Measurements from ENCODE around the gene PCBP3. TPM values are rescaled to one million over a fixed set of nuclear protein-coding genes. Genes with fewer than 3 reads are reported as not detected.

Gene PCBP3
- polyA plus RNA-seq, 1 donor (not counting 4 experiments of a cell fraction or from before 2014, with no cell fraction given) = 0.25 TPM

DNA sequence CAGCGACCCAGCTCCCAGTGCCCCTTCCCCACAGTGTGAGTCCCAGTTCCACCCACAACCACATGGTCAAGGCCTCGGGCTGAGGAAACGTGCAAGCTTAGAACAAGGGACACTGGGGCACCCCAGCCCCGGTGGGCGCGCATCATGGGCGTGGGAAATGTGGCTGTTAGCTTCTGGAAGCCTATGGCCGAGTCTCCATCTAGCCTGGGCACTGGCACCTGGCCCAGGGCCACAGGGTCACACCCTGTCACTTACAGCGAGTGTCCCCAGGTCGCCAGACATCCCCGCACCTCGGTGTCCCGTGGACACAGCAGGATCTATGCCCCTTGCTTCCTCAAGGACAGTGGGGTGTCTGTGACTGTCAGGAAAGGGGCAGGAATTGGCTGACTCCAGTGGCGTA, 301.1 kb downstream of the PCBP3 start:
- Histone ChIP-seq H3K9me1 (ENCODE audit: control insufficient read depth, extremely low read depth, insufficient read depth, low read length) (no peaks in the 10 kb centered on the region), H4K20me1 (ENCODE audit: control insufficient read depth, extremely low read depth, insufficient read depth, low read length) (no peaks in the 10 kb centered on the region), H2AFZ (ENCODE audit: control insufficient read depth, low read length) (no peak overlapping the region), H3K9me3 (ENCODE audit: control insufficient read depth, low read depth, low read length) (no peaks in the 10 kb centered on the region), H3K27ac (ENCODE audit: control insufficient read depth, insufficient read depth, low read length) (no peak overlapping the region), H3K9ac (ENCODE audit: control insufficient read depth, extremely low read depth, insufficient read depth, low read length) (no peak overlapping the region), H3K79me2 (ENCODE audit: control insufficient read depth, insufficient read depth, low read length) (no peaks in the 10 kb centered on the region), H3K36me3 (ENCODE audit: control insufficient read depth in 2 of 2, extremely low read depth in 1 of 2, insufficient read depth in 2 of 2, low read length in 2 of 2) (no peaks in the 10 kb centered on the region), H3K4me2 (ENCODE audit: control insufficient read depth, extremely low read depth, insufficient read depth, low read depth, low read length) (no peak overlapping the region), H3K4me1 (ENCODE audit: control insufficient read depth, extremely low read depth, insufficient read depth, low read length) (peaks cover under 1% of the 10 kb centered on the region), H3K4me3 (ENCODE audit: control insufficient read depth in 2 of 3, extremely low read depth in 1 of 3, insufficient read depth in 2 of 3, low read depth in 1 of 3, low read length in 3 of 3) (no peak overlapping the region), H3K27me3 (ENCODE audit: control insufficient read depth, extremely low read depth, insufficient read depth, low read length) (peaks cover 21% of the 10 kb centered on the region)
- TF ChIP-seq EZH2 (IDR thresholded peaks at IDR 0.05; ENCODE audit: low read length) = no peak
- TF ChIP-seq, protein P1, sequence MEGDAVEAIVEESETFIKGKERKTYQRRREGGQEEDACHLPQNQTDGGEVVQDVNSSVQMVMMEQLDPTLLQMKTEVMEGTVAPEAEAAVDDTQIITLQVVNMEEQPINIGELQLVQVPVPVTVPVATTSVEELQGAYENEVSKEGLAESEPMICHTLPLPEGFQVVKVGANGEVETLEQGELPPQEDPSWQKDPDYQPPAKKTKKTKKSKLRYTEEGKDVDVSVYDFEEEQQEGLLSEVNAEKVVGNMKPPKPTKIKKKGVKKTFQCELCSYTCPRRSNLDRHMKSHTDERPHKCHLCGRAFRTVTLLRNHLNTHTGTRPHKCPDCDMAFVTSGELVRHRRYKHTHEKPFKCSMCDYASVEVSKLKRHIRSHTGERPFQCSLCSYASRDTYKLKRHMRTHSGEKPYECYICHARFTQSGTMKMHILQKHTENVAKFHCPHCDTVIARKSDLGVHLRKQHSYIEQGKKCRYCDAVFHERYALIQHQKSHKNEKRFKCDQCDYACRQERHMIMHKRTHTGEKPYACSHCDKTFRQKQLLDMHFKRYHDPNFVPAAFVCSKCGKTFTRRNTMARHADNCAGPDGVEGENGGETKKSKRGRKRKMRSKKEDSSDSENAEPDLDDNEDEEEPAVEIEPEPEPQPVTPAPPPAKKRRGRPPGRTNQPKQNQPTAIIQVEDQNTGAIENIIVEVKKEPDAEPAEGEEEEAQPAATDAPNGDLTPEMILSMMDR (optimal IDR thresholded peaks at IDR 0.05 in 1 of 3, IDR thresholded peaks at IDR 0.05 in 1 of 3, conservative IDR thresholded peaks at IDR 0.05 in 1 of 3; ENCODE audit: extremely low read depth in 1 of 3, insufficient read depth in 2 of 3, low read length in 3 of 3) = no peak
- FAIRE-seq (no peak), DNase-seq (ENCODE audit: low read depth, low spot score) (no peak)
- dilution Hi-C loops (cut with MboI; ENCODE audit: extremely low pct_ligation_motif_present, low sequenced_read_pairs) = no loop called here

DNA sequence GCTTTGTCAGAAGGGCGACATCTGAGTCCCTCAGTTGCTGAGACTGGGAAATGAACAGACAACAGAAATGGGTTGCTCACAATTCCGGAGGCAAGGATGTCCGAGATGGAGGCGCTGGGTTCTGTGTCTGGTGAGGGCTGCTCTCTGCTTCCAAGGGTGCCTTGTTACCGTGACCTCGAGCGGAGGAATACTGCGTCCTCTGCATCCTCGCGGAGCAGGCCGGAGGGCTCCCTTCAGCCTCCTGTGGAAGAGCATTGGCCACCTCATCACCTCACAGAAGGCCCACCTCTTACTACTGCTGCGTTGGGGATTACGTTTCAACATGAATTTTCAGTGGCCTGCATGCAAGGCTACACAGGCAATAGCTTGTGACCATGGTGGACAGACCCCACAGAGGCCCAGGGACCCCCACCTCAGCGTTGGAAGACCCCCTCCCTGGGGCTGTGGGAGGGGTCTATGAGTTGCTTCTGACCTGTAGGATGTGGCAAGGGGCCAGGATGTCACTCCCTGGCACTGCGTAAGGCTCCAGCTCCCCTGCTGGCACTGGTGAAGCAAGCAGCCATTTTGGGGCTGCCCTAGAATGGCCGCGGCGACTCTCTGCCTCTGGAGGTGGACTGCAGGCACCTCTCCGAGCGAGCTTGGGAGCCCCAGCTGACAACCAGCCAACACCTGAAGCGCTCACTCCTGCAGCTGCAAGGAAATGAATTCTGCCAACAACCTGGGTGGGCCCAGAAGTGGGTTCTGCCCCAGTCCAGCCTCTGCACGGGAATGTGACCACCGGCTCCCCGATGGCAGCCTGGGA, 301.7 kb downstream of the PCBP3 start:
- TF ChIP-seq EZH2 (IDR thresholded peaks at IDR 0.05; ENCODE audit: low read length) = no peak
- TF ChIP-seq, protein P1 (optimal IDR thresholded peaks at IDR 0.05 in 1 of 3, IDR thresholded peaks at IDR 0.05 in 1 of 3, conservative IDR thresholded peaks at IDR 0.05 in 1 of 3; ENCODE audit: extremely low read depth in 1 of 3, insufficient read depth in 2 of 3, low read length in 3 of 3) = no peak
- dilution Hi-C loops (cut with MboI; ENCODE audit: extremely low pct_ligation_motif_present, low sequenced_read_pairs) = no loop called here
- no peak overlapping the region for H2AFZ ChIP-seq (ENCODE audit: control insufficient read depth, low read length)
- no peak overlapping the region for H3K27ac ChIP-seq (ENCODE audit: control insufficient read depth, insufficient read depth, low read length)
- H4K20me1 ChIP-seq (ENCODE audit: control insufficient read depth, extremely low read depth, insufficient read depth, low read length) = no peaks in the 10 kb centered on the region
- DNase-seq (ENCODE audit: low read depth, low spot score) (no peak), FAIRE-seq (no peak)
- H3K4me1 ChIP-seq (ENCODE audit: control insufficient read depth, extremely low read depth, insufficient read depth, low read length) = peaks cover 7% of the 10 kb centered on the region
- H3K36me3 ChIP-seq (ENCODE audit: control insufficient read depth in 2 of 2, extremely low read depth in 1 of 2, insufficient read depth in 2 of 2, low read length in 2 of 2) = no peaks in the 10 kb centered on the region
- peaks cover 28% of the 10 kb centered on the region for H3K27me3 ChIP-seq (ENCODE audit: control insufficient read depth, extremely low read depth, insufficient read depth, low read length)
- no peaks in the 10 kb centered on the region for H3K9me3 ChIP-seq (ENCODE audit: control insufficient read depth, low read depth, low read length)
- no peaks in the 10 kb centered on the region for H3K9me1 ChIP-seq (ENCODE audit: control insufficient read depth, extremely low read depth, insufficient read depth, low read length)
- H3K79me2 ChIP-seq (ENCODE audit: control insufficient read depth, insufficient read depth, low read length) = no peaks in the 10 kb centered on the region
- no peak overlapping the region for H3K4me3 ChIP-seq (ENCODE audit: control insufficient read depth in 2 of 3, extremely low read depth in 1 of 3, insufficient read depth in 2 of 3, low read depth in 1 of 3, low read length in 3 of 3)
- no peak overlapping the region for H3K9ac ChIP-seq (ENCODE audit: control insufficient read depth, extremely low read depth, insufficient read depth, low read length)
- H3K4me2 ChIP-seq (ENCODE audit: control insufficient read depth, extremely low read depth, insufficient read depth, low read depth, low read length) = no peak overlapping the region
